Rectal smooth muscle tissue (tissue), 1 donor: ENCODE measurements around the gene DSC3.

Experiments used
- H3K27ac ChIP-seq: one replicate; pipeline ENCODE4 v1.7.0; 2013; ENCODE audit warnings: low read depth, low read length, inconsistent platforms
- H3K27me3 ChIP-seq: one replicate; pipeline ENCODE4 v1.7.0; 2013; ENCODE audit warnings: low read length; ENCODE audit not compliant: control insufficient read depth, insufficient read depth
- H3K36me3 ChIP-seq: one replicate; pipeline ENCODE4 v1.7.0; 2013; ENCODE audit warnings: low read length; ENCODE audit not compliant: control insufficient read depth, insufficient read depth
- H3K4me1 ChIP-seq: one replicate; pipeline ENCODE4 v1.7.0; 2013; ENCODE audit warnings: low read length; ENCODE audit not compliant: control insufficient read depth, insufficient read depth
- H3K4me3 ChIP-seq: one replicate; pipeline ENCODE4 v1.7.0; 2013; ENCODE audit warnings: low read length
- H3K9ac ChIP-seq: one replicate; pipeline ENCODE4 v1.7.0; 2013; ENCODE audit warnings: low read length

The DSC3 gene

GRCh38 chr18:31057051-31057450 lies 14.5 kb upstream of the DSC3 start:
- H3K9ac ChIP-seq, result no peak overlapping the region
- no peaks in the 10 kb centered on the region for H3K4me1 ChIP-seq
- no peak overlapping the region for H3K4me3 ChIP-seq
- no peaks in the 10 kb centered on the region for H3K27me3 ChIP-seq
- H3K27ac ChIP-seq, result no peak overlapping the region
- no peaks in the 10 kb centered on the region for H3K36me3 ChIP-seq

- Histone ChIP-seq H3K27ac (no peak overlapping the region), H3K4me1 (no peaks in the 10 kb centered on the region), H3K4me3 (no peak overlapping the region)
Measured at GRCh38 chr18:31056296-31056695, 13.8 kb upstream of the DSC3 start.

GRCh38 chr18:31050635-31051034 lies 8.1 kb upstream of the DSC3 start:
- Histone ChIP-seq H3K4me1 (no peaks in the 10 kb centered on the region), H3K27ac (no peak overlapping the region), H3K36me3 (no peaks in the 10 kb centered on the region), H3K9ac (no peak overlapping the region), H3K4me3 (no peak overlapping the region), H3K27me3 (no peaks in the 10 kb centered on the region)

More at GRCh38 chr18:31056296-31056695, 13.8 kb upstream of the DSC3 start:
- H3K9ac ChIP-seq, result no peak overlapping the region
- H3K27me3 ChIP-seq, result no peaks in the 10 kb centered on the region
- H3K36me3 ChIP-seq, result no peaks in the 10 kb centered on the region

GRCh38 chr18:31049189-31049588 lies 6.6 kb upstream of the DSC3 start:
- no peaks in the 10 kb centered on the region for H3K27me3 ChIP-seq
- no peaks in the 10 kb centered on the region for H3K4me1 ChIP-seq
- no peak overlapping the region for H3K9ac ChIP-seq
- no peak overlapping the region for H3K4me3 ChIP-seq
- H3K27ac ChIP-seq, result no peak overlapping the region
- no peaks in the 10 kb centered on the region for H3K36me3 ChIP-seq

GRCh38 chr18:31048216-31048615 lies 5.7 kb upstream of the DSC3 start:
- Histone ChIP-seq H3K27me3 (no peaks in the 10 kb centered on the region), H3K36me3 (no peaks in the 10 kb centered on the region), H3K4me3 (no peak overlapping the region), H3K4me1 (no peaks in the 10 kb centered on the region), H3K9ac (no peak overlapping the region), H3K27ac (no peak overlapping the region)

- H3K9ac ChIP-seq, result no peak overlapping the region
- H3K27me3 ChIP-seq, result peaks cover 6% of the 10 kb centered on the region
- H3K27ac ChIP-seq, result no peak overlapping the region
- H3K4me3 ChIP-seq, result no peak overlapping the region
- H3K36me3 ChIP-seq, result no peaks in the 10 kb centered on the region
- no peaks in the 10 kb centered on the region for H3K4me1 ChIP-seq
Measured at GRCh38 chr18:31046916-31047315, 4.4 kb upstream of the DSC3 start.

- Histone ChIP-seq H3K36me3 (no peaks in the 10 kb centered on the region), H3K4me1 (no peaks in the 10 kb centered on the region), H3K27ac (no peak overlapping the region), H3K9ac (no peak overlapping the region), H3K27me3 (peaks cover 16% of the 10 kb centered on the region), H3K4me3 (no peak overlapping the region)
Measured at GRCh38 chr18:31045599-31045998, 3.1 kb upstream of the DSC3 start.

GRCh38 chr18:31044926-31045325 lies 2.4 kb upstream of the DSC3 start:
- H3K4me1 ChIP-seq, result no peaks in the 10 kb centered on the region
- peaks cover 16% of the 10 kb centered on the region for H3K27me3 ChIP-seq
- no peak overlapping the region for H3K9ac ChIP-seq
- H3K4me3 ChIP-seq, result no peak overlapping the region
- H3K27ac ChIP-seq, result no peak overlapping the region
- H3K36me3 ChIP-seq, result no peaks in the 10 kb centered on the region

- no peaks in the 10 kb centered on the region for H3K36me3 ChIP-seq
- H3K9ac ChIP-seq, result no peak overlapping the region
- H3K27ac ChIP-seq, result no peak overlapping the region
- H3K27me3 ChIP-seq, result peaks cover 16% of the 10 kb centered on the region
- no peaks in the 10 kb centered on the region for H3K4me1 ChIP-seq
- H3K4me3 ChIP-seq, result no peak overlapping the region
Measured at GRCh38 chr18:31043709-31044108, 1.2 kb upstream of the DSC3 start.

- Histone ChIP-seq H3K4me1 (no peaks in the 10 kb centered on the region), H3K27me3 (peaks cover 16% of the 10 kb centered on the region), H3K9ac (no peak overlapping the region), H3K36me3 (no peaks in the 10 kb centered on the region), H3K27ac (no peak overlapping the region), H3K4me3 (peak overlapping the region; percentile 48)
Measured at GRCh38 chr18:31042084-31042405, 497 bp downstream of the DSC3 start.

GRCh38 chr18:31041271-31042083 lies 1.1 kb downstream of the DSC3 start:
- H3K4me1 ChIP-seq, result no peaks in the 10 kb centered on the region
- H3K27me3 ChIP-seq, result peaks cover 16% of the 10 kb centered on the region
- no peak overlapping the region for H3K9ac ChIP-seq
- no peak overlapping the region for H3K27ac ChIP-seq
- H3K36me3 ChIP-seq, result no peaks in the 10 kb centered on the region
- peak overlapping the region; percentile 48 for H3K4me3 ChIP-seq

- Histone ChIP-seq H3K4me3 (peak overlapping the region; percentile 0), H3K9ac (no peak overlapping the region), H3K27me3 (peaks cover 16% of the 10 kb centered on the region), H3K27ac (no peak overlapping the region), H3K36me3 (no peaks in the 10 kb centered on the region), H3K4me1 (no peaks in the 10 kb centered on the region)
Measured at GRCh38 chr18:31040686-31041270, 1.8 kb downstream of the DSC3 start.

- Histone ChIP-seq H3K9ac (no peak overlapping the region), H3K4me3 (no peak overlapping the region), H3K4me1 (no peaks in the 10 kb centered on the region), H3K27me3 (peaks cover 16% of the 10 kb centered on the region), H3K36me3 (no peaks in the 10 kb centered on the region), H3K27ac (no peak overlapping the region)
Measured at GRCh38 chr18:31039426-31039825, 3.1 kb downstream of the DSC3 start.
